ENCODE results near the gene TRMT11.

- TF ChIP-seq EZH2phosphoT487 (IDR thresholded peaks at IDR 0.05; ENCODE audit: insufficient read depth, low read depth) (0 out of 2 replicates have a peak, but pooled peaks have one; percentile 58), EZH2 (IDR thresholded peaks at IDR 0.05; ENCODE audit: insufficient read depth, poor library complexity, severe bottlenecking) (no peak)
These were observed 29.5 kb downstream of the TRMT11 start for GRCh38 chr6:126015863-126016262.
